GM12878 (cell line): ENCODE results near the gene DCLRE1B. TPM values are rescaled to one million over a fixed set of nuclear protein-coding genes. Genes with fewer than 3 reads are reported as not detected.

Experiments used
- ATAC-seq: fragments of 200-7000 bp; cut with Tn5 transposase; 3 replicates; pipeline ENCODE4 v1.9.1; 2020; ENCODE audit warnings: mild to moderate bottlenecking, moderate library complexity
- BruUV-seq: library from RNA; stranded (reverse); fragments of 400-500 nt; replicated peaks from 2 replicates; lab custom pipeline; 2021; lab: Mats Ljungman, UMichigan
- CTCF ChIA-PET: fragments of 300-600 bp; sonication (Branson Sonifier 250); formaldehyde crosslinking; extraction: SDS; loops from one replicate; lab custom pipeline; 2021; ENCODE audit warnings: inconsistent platforms; lab: Yijun Ruan, JAX
- POLR2A ChIA-PET: fragments of 350-600 bp; formaldehyde crosslinking; extraction: SDS; loops from one replicate; lab custom pipeline; 2021; ENCODE audit warnings: inconsistent platforms; lab: Charles Lee
- RAD21 ChIA-PET: fragments of 300-600 bp; sonication (Branson Sonifier 250); formaldehyde crosslinking; loops from one replicate; lab custom pipeline; 2023; ENCODE audit warnings: antibody characterized with exemption; ENCODE audit not compliant: unreplicated experiment; lab: Charles Lee
- SMC1A ChIA-PET: fragments of 300-600 bp; sonication (Branson Sonifier 250); formaldehyde crosslinking; loops from one replicate; lab custom pipeline; 2023; ENCODE audit not compliant: unreplicated experiment, uncharacterized antibody; lab: Charles Lee
- DNase-seq: peaks from one replicate; pipeline ENCODE4 v3.0.0-alpha.2; 2011; ENCODE audit warnings: low read depth, low spot score
- FAIRE-seq: peaks from 3 replicates; lab custom pipeline; 2011; peaks lifted over from hg19 to GRCh38; lab: Jason Lieb, UNC
- H2AFZ ChIP-seq: 2 replicates; pipeline ENCODE4 v1.6.0; 2011; ENCODE audit warnings: low read depth, low read length, control low read depth; ENCODE audit not compliant: control insufficient read depth
- H3K27ac ChIP-seq: 2 replicates; pipeline ENCODE4 v1.5.1; 2011; ENCODE audit warnings: control low read depth; ENCODE audit not compliant: control insufficient read depth, insufficient read depth
- H3K27me3 ChIP-seq, 2 experiments: replicated peaks in 1 of 2; 2 replicates each; pipeline versions ENCODE4 v1.6.0 to v1.6.1; 2011; ENCODE audit warnings: low read length in 1 of 2; ENCODE audit not compliant: control insufficient read depth in 2 of 2, insufficient read depth in 2 of 2
- H3K36me3 ChIP-seq, 2 experiments: 2 replicates each; pipeline ENCODE4 v1.5.1; 2011; ENCODE audit warnings: low read length in 1 of 2; ENCODE audit not compliant: control insufficient read depth in 2 of 2, insufficient read depth in 2 of 2
- H3K4me1 ChIP-seq: 2 replicates; pipeline ENCODE4 v1.6.1; 2011; ENCODE audit warnings: mild to moderate bottlenecking, low read length, moderate library complexity, mixed read lengths; ENCODE audit not compliant: control insufficient read depth, insufficient read depth
- H3K4me2 ChIP-seq: 2 replicates; pipeline ENCODE4 v1.6.0; 2011; ENCODE audit warnings: control low read depth; ENCODE audit not compliant: control insufficient read depth, insufficient read depth
- H3K4me3 ChIP-seq: fragments of 200-600 bp; sonication (generic); 2 replicates; pipeline ENCODE4 v1.5.1; 2016
- H3K79me2 ChIP-seq: 2 replicates; pipeline ENCODE4 v1.6.0; 2011; ENCODE audit warnings: low read length; ENCODE audit not compliant: control insufficient read depth, insufficient read depth
- H3K9ac ChIP-seq: 2 replicates; pipeline ENCODE4 v1.8.0; 2011; ENCODE audit warnings: low read length, control low read depth, mixed read lengths; ENCODE audit not compliant: control insufficient read depth, insufficient read depth
- H3K9me3 ChIP-seq: replicated peaks from 3 replicates; pipeline ENCODE4 v1.5.1; 2011; ENCODE audit warnings: mild to moderate bottlenecking, low read length; ENCODE audit not compliant: control insufficient read depth, insufficient read depth
- H4K20me1 ChIP-seq: 2 replicates; pipeline ENCODE4 v1.6.0; 2011; ENCODE audit not compliant: control insufficient read depth, insufficient read depth
- ATF7 ChIP-seq: fragments of 450-650 bp; IDR thresholded peaks from 2 replicates; pipeline ENCODE4 v1.6.1; 2016; ENCODE audit warnings: low read depth, mild to moderate bottlenecking
- BHLHE40 ChIP-seq, 2 experiments: fragments of 450-650 bp in 1 of 2; IDR thresholded peaks; 2 replicates each; pipeline ENCODE4 v1.6.1; 2011 to 2017; ENCODE audit warnings: low read depth in 2 of 2, borderline replicate concordance in 1 of 2, improper control_type of control experiment in 1 of 2, low read length in 1 of 2, mild to moderate bottlenecking in 1 of 2
- CHD4 ChIP-seq: fragments of 200-600 bp; sonication (generic); IDR thresholded peaks from 2 replicates; pipeline ENCODE4 v1.6.1; 2016; ENCODE audit warnings: mild to moderate bottlenecking
- IKZF1 ChIP-seq: fragments of 450-650 bp; conservative IDR thresholded peaks from 2 replicates; pipeline ENCODE4 v1.6.1; 2017; ENCODE audit warnings: antibody characterized with exemption, mild to moderate bottlenecking
- IKZF2 ChIP-seq, 2 experiments: fragments of 450-650 bp; IDR thresholded peaks; 2 replicates each; pipeline ENCODE4 v1.6.1; 2017; ENCODE audit warnings: mild to moderate bottlenecking in 2 of 2, moderate library complexity in 2 of 2
- LARP7 ChIP-seq: fragments of 450-650 bp; IDR thresholded peaks from 2 replicates; pipeline ENCODE4 v1.6.1; 2017; ENCODE audit warnings: mild to moderate bottlenecking
- MEF2B ChIP-seq: fragments of 450-650 bp; IDR thresholded peaks from 2 replicates; pipeline ENCODE4 v1.6.1; 2018; ENCODE audit warnings: mild to moderate bottlenecking, moderate library complexity; ENCODE audit not compliant: partially characterized antibody, poor library complexity, severe bottlenecking
- MTA2 ChIP-seq: fragments of 450-650 bp; IDR thresholded peaks from 2 replicates; pipeline ENCODE4 v1.6.1; 2016; ENCODE audit warnings: low read depth, mild to moderate bottlenecking, moderate library complexity
- NFYA ChIP-seq: IDR thresholded peaks from 2 replicates; pipeline ENCODE4 v1.6.1; 2011; ENCODE audit warnings: low read depth, mild to moderate bottlenecking, low read length, improper control_type of control experiment, borderline replicate concordance
- RELB ChIP-seq: fragments of 450-650 bp; IDR thresholded peaks from 2 replicates; pipeline ENCODE4 v1.6.1; 2017; ENCODE audit warnings: low read depth, mild to moderate bottlenecking, moderate library complexity
- RUNX3 ChIP-seq: IDR thresholded peaks from 2 replicates; pipeline ENCODE4 v1.6.1; 2012; ENCODE audit warnings: low read length, inconsistent platforms
- ZNF592 ChIP-seq: fragments of 450-650 bp; IDR thresholded peaks from 2 replicates; pipeline ENCODE4 v1.6.1; 2017; ENCODE audit warnings: mild to moderate bottlenecking, moderate library complexity
- WGBS: methylation state at CpG from one replicate; pipeline ENCODE4 v1.1.6; 2016; ENCODE audit warnings: low lambda C conversion rate; ENCODE audit not compliant: insufficient replicate concordance, insufficient coverage; ENCODE audit errors: missing lambda C conversion rate; 5-methylcytosine and 5-hydroxymethylcytosine counted together
- in situ Hi-C: fragments of 300-500 bp; cut with MboI; formaldehyde crosslinking; loops from 9 replicates; pipeline ENCODE4 v1.14.3; 2018; ENCODE audit warnings: mixed read lengths
- intact Hi-C: fragments of 100-400 bp; cut with micrococcal nuclease; formaldehyde crosslinking; loops from one replicate; pipeline ENCODE4 v1.14.2; 2022; ENCODE audit not compliant: unreplicated experiment
- polyA plus RNA-seq, 11 experiments: library from polyadenylated mRNA; depleted of rRNA in 4 of 11; unstranded in 6 of 11; stranded (reverse) in 5 of 11; fragments of >200 nt; fragmentation: Nextera tagmentation in 4 of 11; fragmentation: Illumina TruSeq in 1 of 11; extraction: Ambion mirVana in 4 of 11; extraction: Trizol in 1 of 11; gene quantifications; 1 replicate in 1 of 11; 2 replicates in 10 of 11; pipeline versions ENCODE4 v1.2.1 to v1.2.3, GENCODE V29; 2011 to 2016; ENCODE audit warnings: inconsistent platforms in 2 of 11, missing spikeins in 2 of 11, low read depth in 1 of 11
- total RNA-seq, 4 experiments: library from RNA; depleted of rRNA in 3 of 4; stranded (reverse); fragments of >200 nt in 3 of 4; fragmentation: Illumina TruSeq in 1 of 4; extraction: Trizol in 1 of 4; gene quantifications; 2 replicates each; pipeline versions ENCODE4 v1.2.1 to v1.2.3, GENCODE V29; 2013 to 2021
- TF ChIP-seq, protein P1 (sequence below): fragments of 450-650 bp; IDR thresholded peaks from 2 replicates; pipeline ENCODE4 v1.6.1; 2017; ENCODE audit warnings: mild to moderate bottlenecking, low read depth, inconsistent platforms; ENCODE audit not compliant: poor library complexity, severe bottlenecking
- TF ChIP-seq, protein P2 (sequence below): fragments of 450-650 bp; IDR thresholded peaks from 2 replicates; pipeline ENCODE4 v1.6.1; 2016; ENCODE audit warnings: mild to moderate bottlenecking

The DCLRE1B gene
- total and polyA plus RNA-seq, 10 of the 15 experiments (the other 5 are each of a cell fraction or from before 2014, with no cell fraction given), result 5.4 to 18.3 (median 13.4) TPM

DNA sequence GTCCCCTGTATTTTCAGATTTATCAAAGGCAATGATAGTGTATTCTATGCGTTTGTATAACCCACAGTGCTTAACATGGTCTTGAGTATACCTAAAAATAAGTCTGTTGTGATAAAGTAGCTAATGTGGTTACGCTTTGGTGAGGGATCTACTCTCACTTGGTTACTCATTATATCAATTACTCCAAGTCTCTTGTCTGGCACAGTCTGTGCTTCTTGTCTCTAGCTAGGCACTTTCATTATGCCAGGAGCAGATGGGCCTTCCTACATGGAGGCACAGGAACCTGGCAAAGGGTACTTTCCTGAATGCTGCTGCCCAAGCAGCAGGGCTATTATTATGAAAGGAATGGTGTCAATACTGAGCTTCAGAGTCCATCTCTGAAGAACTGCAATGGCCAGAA, 29.4 kb upstream of the DCLRE1B start:
- peak; percentile 34 for DNase-seq

More for the DNA sequence above, 29.4 kb upstream of the DCLRE1B start:
- FAIRE-seq (no peak), ATAC-seq (peak; percentile 58)
- ChIA-PET SMC1A (interaction anchor here (1.0 to 15.2 kb wide), 12 partner anchors 10 to 91 kb away, joined by 3 to 396 read pairs (median 4); partner anchors contain the start of genes AP4B1, DCLRE1B and HIPK1), CTCF (interaction anchor here (0.9 to 3.5 kb wide), 9 partner anchors 10 to 82 kb away, joined by 3 to 38 read pairs (median 6); partner anchors contain the start of genes AP4B1, DCLRE1B and HIPK1), POLR2A (interaction anchor here (0.7 to 10.4 kb wide), 9 partner anchors 9 to 71 kb away, joined by 3 to 111 read pairs (median 3); partner anchors contain the start of gene AP4B1), RAD21 (interaction anchor here (1.0 to 9.7 kb wide), 11 partner anchors 9 to 122 kb away, joined by 3 to 189 read pairs (median 5); partner anchors contain the start of genes AP4B1, DCLRE1B and HIPK1)
- 94% methylated on average over 2 of the region's 2 CpGs for WGBS
- in situ Hi-C loops, result no loop called here
- peaks cover 9% of the 10 kb centered on the region for H3K79me2 ChIP-seq
- no peaks in the 10 kb centered on the region for H3K36me3 ChIP-seq
- no peak overlapping the region for H3K9ac ChIP-seq
- H3K4me1 ChIP-seq, result peaks cover 56% of the 10 kb centered on the region
- H3K27ac ChIP-seq, result no peak overlapping the region
- BruUV-seq, result no TSS peak
- H3K9me3 ChIP-seq, result no peaks in the 10 kb centered on the region
- no peaks in the 10 kb centered on the region for H4K20me1 ChIP-seq
- H3K4me2 ChIP-seq, result no peak overlapping the region
- no peak overlapping the region for H2AFZ ChIP-seq
- H3K4me3 ChIP-seq, result no peak overlapping the region
- intact Hi-C loops, result no loop called here
- TF ChIP-seq NFYA (no peak), ATF7 (peak; percentile 44; the same call in 1 of the 2 replicates), CHD4 (no peak), IKZF2 (IDR thresholded peaks at IDR 0.05) (peak; percentile 50 to 69; a peak in 2 of 4 replicates), RUNX3 (0 out of 2 replicates have a peak, but pooled peaks have one; percentile 20), BHLHE40 (IDR thresholded peaks at IDR 0.05; ENCODE audit: borderline replicate concordance in 1 of 2, low read depth in 2 of 2, low read length in 1 of 2) (peak in 1 of 2 experiments; percentile 22; a peak in 1 of 4 replicates), RELB (peak; percentile 56; the same call in 1 of the 2 replicates), LARP7 (0 out of 2 replicates have a peak, but pooled peaks have one; percentile 49), IKZF1 (peak; percentile 62), ZNF592 (no peak), MTA2 (peak; percentile 80), MEF2B (peak; percentile 73)
- TF ChIP-seq, protein P1, sequence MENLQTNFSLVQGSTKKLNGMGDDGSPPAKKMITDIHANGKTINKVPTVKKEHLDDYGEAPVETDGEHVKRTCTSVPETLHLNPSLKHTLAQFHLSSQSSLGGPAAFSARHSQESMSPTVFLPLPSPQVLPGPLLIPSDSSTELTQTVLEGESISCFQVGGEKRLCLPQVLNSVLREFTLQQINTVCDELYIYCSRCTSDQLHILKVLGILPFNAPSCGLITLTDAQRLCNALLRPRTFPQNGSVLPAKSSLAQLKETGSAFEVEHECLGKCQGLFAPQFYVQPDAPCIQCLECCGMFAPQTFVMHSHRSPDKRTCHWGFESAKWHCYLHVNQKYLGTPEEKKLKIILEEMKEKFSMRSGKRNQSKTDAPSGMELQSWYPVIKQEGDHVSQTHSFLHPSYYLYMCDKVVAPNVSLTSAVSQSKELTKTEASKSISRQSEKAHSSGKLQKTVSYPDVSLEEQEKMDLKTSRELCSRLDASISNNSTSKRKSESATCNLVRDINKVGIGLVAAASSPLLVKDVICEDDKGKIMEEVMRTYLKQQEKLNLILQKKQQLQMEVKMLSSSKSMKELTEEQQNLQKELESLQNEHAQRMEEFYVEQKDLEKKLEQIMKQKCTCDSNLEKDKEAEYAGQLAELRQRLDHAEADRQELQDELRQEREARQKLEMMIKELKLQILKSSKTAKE, result peak; percentile 57
- TF ChIP-seq, protein P2, sequence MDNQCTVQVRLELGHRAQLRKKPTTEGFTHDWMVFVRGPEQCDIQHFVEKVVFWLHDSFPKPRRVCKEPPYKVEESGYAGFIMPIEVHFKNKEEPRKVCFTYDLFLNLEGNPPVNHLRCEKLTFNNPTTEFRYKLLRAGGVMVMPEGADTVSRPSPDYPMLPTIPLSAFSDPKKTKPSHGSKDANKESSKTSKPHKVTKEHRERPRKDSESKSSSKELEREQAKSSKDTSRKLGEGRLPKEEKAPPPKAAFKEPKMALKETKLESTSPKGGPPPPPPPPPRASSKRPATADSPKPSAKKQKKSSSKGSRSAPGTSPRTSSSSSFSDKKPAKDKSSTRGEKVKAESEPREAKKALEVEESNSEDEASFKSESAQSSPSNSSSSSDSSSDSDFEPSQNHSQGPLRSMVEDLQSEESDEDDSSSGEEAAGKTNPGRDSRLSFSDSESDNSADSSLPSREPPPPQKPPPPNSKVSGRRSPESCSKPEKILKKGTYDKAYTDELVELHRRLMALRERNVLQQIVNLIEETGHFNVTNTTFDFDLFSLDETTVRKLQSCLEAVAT, result peak; percentile 45; the same call in 1 of the 2 replicates
- TF ChIP-seq, all 136 proteins: peak for 11
- no peaks in the 10 kb centered on the region for H3K27me3 ChIP-seq
